HG03060 (cell line): Measurements from ENCODE around the gene LRP5.

ENCODE experiments used
- ATAC-seq: cut with Tn5 transposase; IDR thresholded peaks from one replicate; pipeline ENCODE4 v1.9.1; 2021; ENCODE audit warnings: low read depth, moderate number of reproducible peaks; ENCODE audit not compliant: unreplicated experiment

LRP5 gene

GRCh38 chr11:68303982-68304780 is 8.2 kb upstream of the LRP5 start:
- ATAC-seq: no peak

GRCh38 chr11:68306636-68307035 is 5.8 kb upstream of the LRP5 start:
- ATAC-seq: no peak

- ATAC-seq: no peak
Observed at GRCh38 chr11:68308068-68308467, 4.3 kb upstream of the LRP5 start.

- no peak for ATAC-seq
Observed at GRCh38 chr11:68309621-68310185, 2.7 kb upstream of the LRP5 start.

GRCh38 chr11:68311160-68312116 is 953 bp upstream of the LRP5 start:
- ATAC-seq: no peak

GRCh38 chr11:68312780-68313573 is 586 bp downstream of the LRP5 start:
- no peak for ATAC-seq

GRCh38 chr11:68313574-68314202 is 1.3 kb downstream of the LRP5 start:
- no peak for ATAC-seq

GRCh38 chr11:68314203-68315170 is 2.1 kb downstream of the LRP5 start:
- ATAC-seq: no peak

- no peak for ATAC-seq
Observed at GRCh38 chr11:68315171-68315920, 3.0 kb downstream of the LRP5 start.

GRCh38 chr11:68317147-68317785 is 4.9 kb downstream of the LRP5 start:
- ATAC-seq: no peak

GRCh38 chr11:68321293-68322051 is 9.1 kb downstream of the LRP5 start:
- no peak for ATAC-seq

- ATAC-seq: no peak
Observed at GRCh38 chr11:68322052-68322430, 9.7 kb downstream of the LRP5 start.

GRCh38 chr11:68324241-68324640 is 11.8 kb downstream of the LRP5 start:
- no peak for ATAC-seq

- ATAC-seq: no peak
Observed at GRCh38 chr11:68324695-68325094, 12.3 kb downstream of the LRP5 start.

GRCh38 chr11:68325183-68325906 is 13.0 kb downstream of the LRP5 start:
- ATAC-seq: no peak

- ATAC-seq: no peak
Observed at GRCh38 chr11:68325907-68326220, 13.5 kb downstream of the LRP5 start.
